Measurements from ENCODE around the gene CDK11B. TPM values are rescaled to one million over a fixed set of nuclear protein-coding genes. Genes with fewer than 3 reads are reported as not detected.

The CDK11B gene
- total and polyA plus RNA-seq, 2 of the 8 experiments (the other 6 are each of a cell fraction or from before 2014, with no cell fraction given) = 11.1 to 31.9 TPM

DNA sequence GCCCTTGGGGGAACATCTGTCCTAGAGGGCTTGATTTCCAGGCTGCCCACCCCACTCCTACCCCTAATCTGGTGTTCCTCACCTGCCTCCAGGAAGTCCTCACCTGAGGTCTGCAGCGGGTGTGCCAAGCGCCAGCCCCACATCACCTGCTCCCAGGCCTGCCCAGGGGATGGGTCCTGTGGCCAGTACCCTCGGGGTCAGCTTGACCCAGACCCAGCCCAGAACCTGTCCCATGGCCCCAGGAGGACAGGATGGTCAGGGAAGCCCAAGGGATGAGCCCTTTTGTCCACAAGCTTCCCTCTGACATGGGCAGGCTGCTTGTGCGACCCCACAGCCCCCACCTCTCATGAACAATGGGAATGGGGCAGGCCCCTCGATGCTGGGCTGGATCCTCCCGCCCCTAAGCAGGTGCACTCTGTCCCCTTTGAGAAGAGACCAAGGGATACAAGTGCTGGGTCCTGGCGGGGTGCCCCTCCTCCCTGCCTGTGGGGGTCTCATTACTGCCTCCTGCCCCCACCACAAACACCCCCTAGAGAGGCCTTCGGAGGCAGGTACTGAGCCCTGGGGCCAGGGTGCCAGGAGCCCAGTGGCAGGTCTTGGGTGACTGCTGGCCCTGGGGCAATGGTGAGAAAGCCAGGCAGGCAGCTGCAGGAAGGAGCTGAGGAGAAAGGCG lies 40.3 kb downstream of the CDK11B start (continued):
- TF ChIP-seq ZNF274 (IDR thresholded peaks at IDR 0.05; ENCODE audit: borderline replicate concordance, extremely low read depth, low read length) = no peak
- TF ChIP-seq KDM4A (IDR thresholded peaks at IDR 0.05; ENCODE audit: low read depth, low read length, severe bottlenecking) = no peak
- no peak for TF ChIP-seq CHD1 (IDR thresholded peaks at IDR 0.05; ENCODE audit: low read depth, low read length)
- TF ChIP-seq, protein P1, sequence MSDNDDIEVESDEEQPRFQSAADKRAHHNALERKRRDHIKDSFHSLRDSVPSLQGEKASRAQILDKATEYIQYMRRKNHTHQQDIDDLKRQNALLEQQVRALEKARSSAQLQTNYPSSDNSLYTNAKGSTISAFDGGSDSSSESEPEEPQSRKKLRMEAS (IDR thresholded peaks at IDR 0.05) = no peak
- TF ChIP-seq TBP (IDR thresholded peaks at IDR 0.05; ENCODE audit: low read depth, low read length) = no peak
- no peak for TF ChIP-seq JUN (IDR thresholded peaks at IDR 0.05; ENCODE audit: low read depth, low read length)
- TF ChIP-seq TCF12 (IDR thresholded peaks at IDR 0.05; ENCODE audit: low read depth, low read length) = no peak
